Adrenal gland (tissue), 5 donors: ENCODE results near the gene ZMAT5.

Experiments
- CTCF ChIP-seq, 6 experiments: fragments of 450-650 bp in 4 of 6; fragments of 200-600 bp in 2 of 6; sonication (generic) in 1 of 6; IDR thresholded peaks; 1 replicate in 5 of 6; 2 replicates in 1 of 6; pipeline versions ENCODE4 v1.5.1 to v1.8.0; 2016 to 2021; ENCODE audit warnings: antibody characterized with exemption in 6 of 6, mild to moderate bottlenecking in 2 of 6, moderate library complexity in 1 of 6
- POLR2A ChIP-seq, 2 donors: fragments of 450-650 bp; IDR thresholded peaks; one replicate each; pipeline ENCODE4 v1.6.1; 2017; ENCODE audit warnings: antibody characterized with exemption in 2 of 2, mild to moderate bottlenecking in 2 of 2, moderate library complexity in 1 of 2
- donor health status: DM: no; HTN: no; CAD: no.

- TF ChIP-seq CTCF (IDR thresholded peaks at IDR 0.05) = no peak
- no peak for TF ChIP-seq POLR2A (IDR thresholded peaks at IDR 0.05)
These were observed 38.2 kb upstream of the ZMAT5 start for GRCh38 chr22:29804985-29805384.
